GOT3 (cell line): ENCODE measurements around the gene HOXB9.

ENCODE experiments used
- DNase-seq: peaks from one replicate; lab custom pipeline; 2025; ENCODE audit warnings: mixed read lengths; lab: John Stamatoyannopoulos, UW

The HOXB9 gene

GRCh38 chr17:48639136-48639535, 13.0 kb upstream of the HOXB9 start:
- DNase-seq: no peak

GRCh38 chr17:48637323-48638260, 11.4 kb upstream of the HOXB9 start:
- no peak for DNase-seq

GRCh38 chr17:48636177-48637018, 10.2 kb upstream of the HOXB9 start:
- peak; percentile 61 for DNase-seq

- DNase-seq: no peak
Measured at GRCh38 chr17:48634493-48635208, 8.5 kb upstream of the HOXB9 start.

- DNase-seq: no peak
Measured at GRCh38 chr17:48633266-48633677, 7.1 kb upstream of the HOXB9 start.

- DNase-seq: no peak
Measured at GRCh38 chr17:48632579-48633265, 6.6 kb upstream of the HOXB9 start.

GRCh38 chr17:48631693-48632578, 5.8 kb upstream of the HOXB9 start:
- DNase-seq: no peak

GRCh38 chr17:48630925-48631692, 5.0 kb upstream of the HOXB9 start:
- DNase-seq: no peak

- no peak for DNase-seq
Measured at GRCh38 chr17:48630009-48630924, 4.1 kb upstream of the HOXB9 start.

- DNase-seq: no peak
Measured at GRCh38 chr17:48629411-48629759, 3.2 kb upstream of the HOXB9 start.

GRCh38 chr17:48628649-48629410, 2.7 kb upstream of the HOXB9 start:
- no peak for DNase-seq

GRCh38 chr17:48627623-48628521, 1.7 kb upstream of the HOXB9 start:
- no peak for DNase-seq

GRCh38 chr17:48627118-48627597, 1.0 kb upstream of the HOXB9 start:
- no peak for DNase-seq

GRCh38 chr17:48625495-48626244, 488 bp downstream of the HOXB9 start:
- DNase-seq: no peak

- no peak for DNase-seq
Measured at GRCh38 chr17:48624544-48625494, 1.3 kb downstream of the HOXB9 start.
